CD4-positive, alpha-beta memory T cell (primary cell): Measurements from ENCODE around the gene SYTL4. TPM values are rescaled to one million over a fixed set of nuclear protein-coding genes. Genes with fewer than 3 reads are reported as not detected.

Source experiments
- CTCF ChIA-PET: fragments of 350-600 bp; sonication (Branson Sonifier 250); formaldehyde crosslinking; loops from one replicate; lab custom pipeline; 2021; ENCODE audit warnings: inconsistent platforms; ENCODE audit not compliant: partially characterized antibody; lab: Charles Lee
- POLR2A ChIA-PET: fragments of 350-600 bp; sonication (Branson Sonifier 250); formaldehyde crosslinking; loops from one replicate; lab custom pipeline; 2021; ENCODE audit not compliant: partially characterized antibody; lab: Charles Lee
- DNase-seq, 5 donors: peaks; one replicate each; pipeline versions ENCODE4 v3.0.0 to v3.0.0-alpha.2; 2020 to 2022; ENCODE audit warnings: mixed read lengths in 1 of 5
- H3K27ac ChIP-seq: one replicate; pipeline ENCODE4 v1.7.0; 2013; ENCODE audit warnings: low read depth, low read length
- H3K27me3 ChIP-seq: 2 replicates; pipeline ENCODE4 v1.7.0; 2013; ENCODE audit warnings: mild to moderate bottlenecking, low read length, moderate library complexity; ENCODE audit not compliant: insufficient read depth
- H3K36me3 ChIP-seq: 2 replicates; pipeline ENCODE4 v1.7.0; 2013; ENCODE audit warnings: mild to moderate bottlenecking, low read length, moderate library complexity; ENCODE audit not compliant: insufficient read depth
- H3K4me1 ChIP-seq: 2 replicates; pipeline ENCODE4 v1.7.0; 2013; ENCODE audit warnings: mild to moderate bottlenecking, low read length, moderate library complexity; ENCODE audit not compliant: insufficient read depth
- H3K4me3 ChIP-seq, 2 donors: one replicate each; pipeline ENCODE4 v1.7.0; 2013; ENCODE audit warnings: low read length in 2 of 2, mild to moderate bottlenecking in 1 of 2
- H3K9me3 ChIP-seq, 2 donors: one replicate each; pipeline ENCODE4 v1.7.0; 2013; ENCODE audit warnings: low read length in 2 of 2, control low read depth in 1 of 2; ENCODE audit not compliant: control insufficient read depth in 1 of 2
- H3K27ac Mint-ChIP-seq, 7 donors: one replicate each; pipeline ENCODE4 v1.8.0; 2020 to 2021; ENCODE audit warnings: mixed read lengths in 7 of 7, mild to moderate bottlenecking in 6 of 7, inconsistent platforms in 3 of 7, moderate library complexity in 3 of 7
- H3K27me3 Mint-ChIP-seq, 2 donors: one replicate each; pipeline ENCODE4 v1.8.0; 2020 to 2021; ENCODE audit warnings: mixed read lengths in 2 of 2
- H3K36me3 Mint-ChIP-seq, 2 donors: one replicate each; pipeline ENCODE4 v1.8.0; 2020 to 2021; ENCODE audit warnings: mixed read lengths in 2 of 2, inconsistent platforms in 1 of 2, mild to moderate bottlenecking in 1 of 2
- H3K4me1 Mint-ChIP-seq, 4 donors: one replicate each; pipeline ENCODE4 v1.8.0; 2020 to 2021; ENCODE audit warnings: mixed read lengths in 4 of 4, mild to moderate bottlenecking in 1 of 4
- H3K4me3 Mint-ChIP-seq, 8 donors: one replicate each; pipeline ENCODE4 v1.8.0; 2020 to 2021; ENCODE audit warnings: mixed read lengths in 8 of 8, mild to moderate bottlenecking in 7 of 8, moderate library complexity in 6 of 8, inconsistent platforms in 3 of 8
- H3K9me3 Mint-ChIP-seq, 8 donors: one replicate each; pipeline ENCODE4 v1.8.0; 2020 to 2021; ENCODE audit warnings: mixed read lengths in 8 of 8, mild to moderate bottlenecking in 5 of 8, inconsistent platforms in 3 of 8, moderate library complexity in 1 of 8
- intact Hi-C: fragments of 100-400 bp; cut with micrococcal nuclease; formaldehyde crosslinking; loops from one replicate; pipeline ENCODE4 v1.15.1; 2023
- polyA plus RNA-seq, 2 donors: library from polyadenylated mRNA; unstranded; fragments of 300-500 nt; fragmentation: Illumina TruSeq; gene quantifications; one replicate each; pipeline ENCODE4 v1.2.3, GENCODE V29; 2021
- total RNA-seq, 2 experiments: library from RNA; stranded (reverse); gene quantifications; one replicate each; pipeline ENCODE4 v1.2.3, GENCODE V29; 2021

The SYTL4 gene
- total and polyA plus RNA-seq, 4 experiments from 2014 or later, result not detected

DNA sequence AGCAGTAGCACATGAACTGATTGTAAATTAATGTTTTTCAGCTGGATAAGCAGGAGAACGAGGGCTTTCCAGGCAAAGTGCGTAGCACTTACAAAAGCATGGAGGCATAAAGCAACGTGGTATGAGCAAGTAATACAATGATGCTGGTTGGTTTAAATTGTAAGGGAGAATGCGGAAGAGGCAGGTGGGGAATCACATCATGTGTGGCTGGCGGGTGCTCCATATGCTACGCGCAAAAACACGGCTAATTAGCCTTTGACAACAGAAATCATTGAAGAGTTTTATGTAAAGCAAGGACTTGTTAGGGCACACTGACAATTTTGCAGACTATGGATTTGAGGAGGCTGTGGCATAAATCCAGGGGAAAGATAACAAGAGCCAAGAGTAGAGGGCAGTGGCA lies 14.6 kb downstream of the SYTL4 start:
- Mint-ChIP-seq H3K36me3 (no peaks in the 10 kb centered on the region), H3K9me3 (peaks cover 0 to 3% (median 0%) of the 10 kb centered on the region in 8 donors), H3K4me3 (no peak overlapping the region), H3K27me3 (no peaks in the 10 kb centered on the region), H3K27ac (no peak overlapping the region), H3K4me1 (no peaks in the 10 kb centered on the region)
- Histone ChIP-seq H3K9me3 (no peaks in the 10 kb centered on the region), H3K4me3 (no peak overlapping the region), H3K36me3 (no peaks in the 10 kb centered on the region), H3K27ac (no peak overlapping the region), H3K27me3 (no peaks in the 10 kb centered on the region), H3K4me1 (no peaks in the 10 kb centered on the region)
- intact Hi-C loops, result no loop called here
- no peak for DNase-seq
- ChIA-PET POLR2A (no interaction called here), CTCF (no interaction called here)

DNA sequence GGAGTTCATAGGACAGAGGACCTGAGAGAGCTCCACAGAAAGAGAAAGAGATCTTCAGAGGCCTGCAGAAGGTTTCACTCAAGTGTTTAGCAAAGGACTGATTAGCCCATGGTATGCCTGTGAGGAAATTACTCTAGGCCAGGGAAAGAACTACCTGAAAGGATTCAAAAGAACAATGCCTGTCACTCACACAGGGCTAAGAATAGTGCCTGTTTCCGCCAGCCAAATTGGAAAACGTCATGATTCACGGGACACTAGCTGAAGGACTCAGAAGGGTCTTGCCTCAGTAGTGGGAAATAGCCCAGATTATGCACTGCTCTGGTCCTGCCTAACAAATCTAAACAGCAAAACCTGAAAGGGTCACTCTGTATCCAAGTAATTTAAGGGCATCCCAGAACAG lies 21.1 kb downstream of the SYTL4 start:
- H3K4me3 Mint-ChIP-seq, result no peak overlapping the region
- peaks cover 4 to 6% of the 10 kb centered on the region in 2 donors for H3K27me3 Mint-ChIP-seq
- H3K4me1 Mint-ChIP-seq, result no peaks in the 10 kb centered on the region
- H3K4me3 ChIP-seq, result no peak overlapping the region
- no peaks in the 10 kb centered on the region for H3K9me3 Mint-ChIP-seq
- no peaks in the 10 kb centered on the region for H3K27me3 ChIP-seq
- intact Hi-C loops, result no loop called here
- no peaks in the 10 kb centered on the region for H3K9me3 ChIP-seq
- H3K36me3 ChIP-seq, result no peaks in the 10 kb centered on the region
- no peaks in the 10 kb centered on the region for H3K36me3 Mint-ChIP-seq
- H3K27ac Mint-ChIP-seq, result no peak overlapping the region
- no peak overlapping the region for H3K27ac ChIP-seq
- no peaks in the 10 kb centered on the region for H3K4me1 ChIP-seq
- DNase-seq, result no peak
- CTCF ChIA-PET, result no interaction called here
- POLR2A ChIA-PET, result no interaction called here

DNA sequence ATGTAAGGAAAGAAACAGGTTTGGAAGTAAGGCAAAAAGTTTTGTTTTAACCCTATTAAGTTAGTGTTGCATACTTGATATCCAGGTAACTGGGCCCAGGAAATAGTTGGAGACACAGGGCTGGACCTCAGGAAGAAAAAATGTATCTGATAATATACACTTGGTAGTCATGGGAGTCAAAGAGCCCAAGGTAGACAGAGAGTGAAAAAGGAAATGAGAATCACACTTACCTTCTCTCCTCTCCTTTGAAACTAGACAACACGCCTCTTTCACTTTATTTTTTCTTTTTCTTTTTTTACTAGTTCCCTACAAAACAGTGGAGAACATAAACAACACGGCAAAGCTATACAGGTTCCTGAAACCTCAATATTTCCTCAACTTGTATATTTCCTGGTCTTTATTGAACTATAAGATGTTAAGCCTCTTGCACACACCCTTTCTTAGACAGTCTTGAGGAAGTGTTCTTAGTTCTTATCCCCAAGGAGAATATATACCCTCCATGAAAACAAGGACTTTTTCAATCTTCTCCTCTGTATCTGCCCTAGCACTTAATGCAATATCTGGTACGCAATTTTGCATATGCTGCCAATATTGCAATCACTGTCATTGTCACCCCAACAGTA lies 27.2 kb downstream of the SYTL4 start:
- intact Hi-C loops, result no loop called here
- no peak overlapping the region for H3K27ac Mint-ChIP-seq
- Histone ChIP-seq H3K36me3 (no peaks in the 10 kb centered on the region), H3K4me3 (no peak overlapping the region), H3K4me1 (no peaks in the 10 kb centered on the region), H3K27me3 (no peaks in the 10 kb centered on the region), H3K27ac (no peak overlapping the region), H3K9me3 (no peaks in the 10 kb centered on the region)
- no peaks in the 10 kb centered on the region for H3K36me3 Mint-ChIP-seq
- DNase-seq, result no peak
- H3K4me3 Mint-ChIP-seq, result no peak overlapping the region
- H3K9me3 Mint-ChIP-seq, result peaks cover 0 to 1% (median 0%) of the 10 kb centered on the region in 8 donors
- POLR2A ChIA-PET, result no interaction called here
- CTCF ChIA-PET, result no interaction called here
- peaks cover 7% of the 10 kb centered on the region in 2 donors for H3K27me3 Mint-ChIP-seq
- H3K4me1 Mint-ChIP-seq, result no peaks in the 10 kb centered on the region

DNA sequence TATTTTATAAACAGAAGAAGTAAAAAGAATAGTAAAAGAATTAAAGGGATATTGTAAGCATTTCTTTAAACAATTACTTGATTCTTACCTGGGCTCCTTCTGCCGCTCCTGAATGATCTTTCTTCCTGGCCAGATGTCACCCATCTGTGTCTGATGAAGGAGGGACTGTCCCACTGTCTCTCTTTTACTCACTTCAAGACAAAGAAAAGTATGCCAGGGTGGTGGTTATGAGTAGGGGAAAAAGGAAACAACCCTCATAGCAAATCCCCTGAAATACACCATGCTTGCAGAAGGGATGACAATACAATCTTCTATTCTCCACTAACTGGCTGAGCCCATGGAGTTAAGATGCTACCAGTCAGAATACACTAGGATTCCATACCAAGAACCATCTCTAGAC lies 31.1 kb downstream of the SYTL4 start:
- ChIA-PET POLR2A (no interaction called here), CTCF (interaction anchor here (1.1 kb wide), 1 partner anchor 16 kb away, joined by 3 read pairs; no protein-coding TSS in a partner anchor)
- Mint-ChIP-seq H3K4me1 (no peaks in the 10 kb centered on the region), H3K27ac (no peak overlapping the region), H3K9me3 (peaks cover 0 to 1% (median 0%) of the 10 kb centered on the region in 8 donors), H3K27me3 (peaks cover 3 to 5% of the 10 kb centered on the region in 2 donors), H3K36me3 (no peaks in the 10 kb centered on the region), H3K4me3 (no peak overlapping the region)
- Histone ChIP-seq H3K9me3 (no peaks in the 10 kb centered on the region), H3K27ac (no peak overlapping the region), H3K27me3 (no peaks in the 10 kb centered on the region), H3K36me3 (no peaks in the 10 kb centered on the region), H3K4me3 (no peak overlapping the region), H3K4me1 (no peaks in the 10 kb centered on the region)
- intact Hi-C loops, result no loop called here
- DNase-seq, result no peak

DNA sequence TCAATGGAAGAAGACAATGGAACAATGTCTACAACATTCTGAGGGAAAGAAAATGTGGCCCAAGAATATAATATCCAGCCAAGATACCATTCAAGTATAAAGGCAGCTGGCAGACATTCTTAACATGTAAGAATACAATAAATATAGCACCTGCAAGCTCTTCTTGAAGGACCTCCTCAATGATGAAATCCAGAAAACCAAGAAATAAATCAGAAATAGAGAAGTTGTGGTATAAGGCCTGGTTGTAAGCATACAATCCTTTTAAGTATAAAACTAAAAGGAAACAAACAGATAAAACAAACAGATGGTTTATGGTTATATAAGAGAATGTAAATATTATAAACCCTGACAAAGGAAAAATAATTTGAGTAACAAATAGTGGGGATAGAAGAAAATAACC lies 33.4 kb downstream of the SYTL4 start:
- Histone ChIP-seq H3K27ac (no peak overlapping the region), H3K4me3 (no peak overlapping the region), H3K36me3 (no peaks in the 10 kb centered on the region), H3K9me3 (no peaks in the 10 kb centered on the region), H3K27me3 (no peaks in the 10 kb centered on the region), H3K4me1 (no peaks in the 10 kb centered on the region)
- Mint-ChIP-seq H3K9me3 (peaks cover 0 to 1% (median 0%) of the 10 kb centered on the region in 8 donors), H3K4me3 (no peak overlapping the region), H3K27me3 (peaks cover 5 to 9% of the 10 kb centered on the region in 2 donors), H3K27ac (no peak overlapping the region), H3K36me3 (no peaks in the 10 kb centered on the region), H3K4me1 (no peaks in the 10 kb centered on the region)
- intact Hi-C loops, result no loop called here
- DNase-seq, result no peak
- ChIA-PET CTCF (no interaction called here), POLR2A (no interaction called here)

DNA sequence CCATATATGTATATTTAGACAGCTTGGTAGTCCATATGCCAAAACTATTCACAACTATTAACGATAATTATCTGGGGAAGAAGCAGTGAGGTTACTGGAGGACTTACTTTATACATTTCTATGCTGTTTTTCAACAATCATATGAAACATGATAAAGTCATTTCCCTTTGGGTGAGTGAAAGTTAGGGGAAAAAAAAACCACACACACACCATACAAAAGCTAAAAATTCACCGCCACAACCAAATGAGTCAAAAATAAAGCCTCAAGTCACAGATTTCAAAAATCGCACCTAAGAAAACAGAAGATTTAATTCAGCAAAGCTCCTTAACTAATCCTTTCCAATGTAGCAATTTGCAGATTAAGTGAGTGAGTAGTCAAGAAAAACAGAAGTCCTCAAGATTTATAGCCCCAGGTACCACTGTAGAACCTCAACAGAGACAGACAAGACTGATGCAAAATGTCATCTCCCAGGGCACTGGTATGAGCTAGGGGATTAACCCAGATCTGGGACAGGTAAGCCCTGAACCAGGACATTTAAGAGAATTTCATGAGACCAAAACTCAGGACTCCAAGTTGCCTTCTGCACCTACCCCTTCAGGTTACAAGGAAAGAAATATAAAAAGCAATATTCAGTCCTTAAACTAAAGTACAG lies 35.1 kb downstream of the SYTL4 start:
- DNase-seq, result no peak

DNA sequence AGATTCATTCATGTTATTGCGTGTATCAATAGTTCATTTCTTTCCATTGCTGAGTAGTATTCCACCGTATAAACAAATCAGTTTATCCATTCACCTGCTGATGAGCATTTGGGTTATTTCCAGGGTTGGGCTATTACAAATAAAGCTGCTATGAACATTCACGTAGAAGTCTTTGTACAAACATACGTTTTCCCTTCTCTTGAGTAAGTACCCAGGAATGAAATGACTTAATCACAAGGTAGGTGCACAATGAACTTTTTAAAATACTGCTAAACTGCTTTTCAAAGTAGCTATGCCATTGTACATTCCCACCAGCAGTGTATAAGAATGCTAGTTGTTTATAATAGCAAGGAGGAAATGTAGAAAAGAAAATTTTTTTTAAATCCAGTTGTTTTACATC lies 35.9 kb downstream of the SYTL4 start:
- ChIA-PET POLR2A (no interaction called here), CTCF (no interaction called here)
- Histone ChIP-seq H3K27ac (no peak overlapping the region), H3K27me3 (no peaks in the 10 kb centered on the region), H3K9me3 (no peaks in the 10 kb centered on the region), H3K36me3 (no peaks in the 10 kb centered on the region), H3K4me1 (no peaks in the 10 kb centered on the region), H3K4me3 (no peak overlapping the region)
- Mint-ChIP-seq H3K27ac (no peak overlapping the region), H3K4me3 (no peak overlapping the region), H3K27me3 (peaks cover 10 to 16% of the 10 kb centered on the region in 2 donors), H3K36me3 (no peaks in the 10 kb centered on the region), H3K4me1 (peaks cover 0 to 1% (median 0%) of the 10 kb centered on the region in 4 donors), H3K9me3 (peaks cover 0 to 1% (median 0%) of the 10 kb centered on the region in 8 donors)
- no peak for DNase-seq
- intact Hi-C loops, result no loop called here

More for the DNA sequence above, 35.1 kb downstream of the SYTL4 start:
- Mint-ChIP-seq H3K4me3 (no peak overlapping the region), H3K36me3 (no peaks in the 10 kb centered on the region), H3K4me1 (peaks cover 0 to 1% (median 0%) of the 10 kb centered on the region in 4 donors), H3K27ac (no peak overlapping the region), H3K27me3 (peaks cover 10 to 16% of the 10 kb centered on the region in 2 donors), H3K9me3 (peaks cover 0 to 1% (median 0%) of the 10 kb centered on the region in 8 donors)
- H3K4me1 ChIP-seq, result no peaks in the 10 kb centered on the region
- no peak overlapping the region for H3K27ac ChIP-seq
- CTCF ChIA-PET, result no interaction called here
- no peaks in the 10 kb centered on the region for H3K27me3 ChIP-seq
- H3K9me3 ChIP-seq, result no peaks in the 10 kb centered on the region
- no peaks in the 10 kb centered on the region for H3K36me3 ChIP-seq
- POLR2A ChIA-PET, result no interaction called here
- no peak overlapping the region for H3K4me3 ChIP-seq
- intact Hi-C loops, result no loop called here
